HG02610 (cell line): ENCODE data around the gene ZDHHC8.

Source experiments
- ATAC-seq: cut with Tn5 transposase; IDR thresholded peaks from one replicate; pipeline ENCODE4 v1.9.1; 2021; ENCODE audit warnings: mild to moderate bottlenecking, moderate library complexity; ENCODE audit not compliant: unreplicated experiment

Gene ZDHHC8

GRCh38 chr22:20176421-20177085 is 44.9 kb downstream of the ZDHHC8 start:
- ATAC-seq, result no peak

DNA sequence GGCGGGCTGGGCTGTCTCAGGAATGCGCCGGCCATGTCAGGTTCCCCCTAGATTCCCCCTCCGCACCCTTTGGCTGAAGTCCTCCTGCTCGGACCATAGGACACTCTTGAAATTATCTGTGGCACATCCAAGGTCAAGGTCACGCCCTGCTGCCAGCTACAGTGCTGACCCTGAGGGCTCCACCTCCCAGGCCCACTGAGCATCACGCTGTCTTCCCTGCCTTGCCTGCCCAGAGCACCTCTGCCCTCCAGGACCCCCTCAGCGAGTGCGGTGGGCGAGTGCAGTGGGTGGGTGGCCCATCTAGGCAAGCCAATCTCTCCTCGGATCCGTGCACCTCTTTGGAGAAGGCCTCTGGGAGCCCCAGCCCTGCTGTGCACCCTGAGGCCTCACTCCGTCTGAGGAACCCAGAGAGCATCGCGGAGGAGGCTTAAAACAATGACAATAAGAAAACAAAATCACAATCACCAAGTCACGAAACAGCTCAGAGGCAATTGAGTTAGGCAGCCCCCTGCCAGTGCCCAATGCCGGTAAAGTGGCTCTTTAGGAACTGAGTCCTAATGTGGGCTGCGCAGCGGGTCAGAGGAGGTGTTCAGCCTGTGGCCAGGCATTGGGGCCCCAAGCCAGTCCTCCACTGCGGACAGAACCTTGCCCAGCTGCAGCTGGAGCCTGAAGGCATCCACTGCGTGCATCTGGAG is 45.8 kb downstream of the ZDHHC8 start:
- ATAC-seq, result no peak

- no peak for ATAC-seq
These were observed 46.7 kb downstream of the ZDHHC8 start for GRCh38 chr22:20178075-20178914.

GRCh38 chr22:20178915-20179227 is 47.3 kb downstream of the ZDHHC8 start:
- no peak for ATAC-seq

- ATAC-seq, result no peak
These were observed 48.0 kb downstream of the ZDHHC8 start for GRCh38 chr22:20179455-20180244.

DNA sequence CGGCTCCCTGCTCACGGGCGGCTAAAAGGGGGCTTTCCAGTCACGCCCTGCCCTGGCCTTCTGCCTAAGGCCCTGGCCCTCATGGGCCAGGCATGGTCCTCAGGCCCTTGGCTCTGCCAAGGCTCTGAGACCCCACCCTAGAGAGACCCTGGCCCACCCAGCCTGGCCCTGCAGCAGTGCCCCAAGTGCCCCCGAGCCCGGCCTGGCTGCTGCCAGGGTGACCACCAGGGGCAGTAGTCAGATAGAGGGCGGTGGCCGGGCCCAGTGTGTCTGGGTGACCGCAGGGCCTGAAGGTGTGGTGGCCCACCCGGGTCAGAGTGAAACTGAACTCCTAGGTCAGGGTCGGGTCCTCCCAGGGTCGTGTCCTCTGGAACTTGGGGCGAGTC is 48.6 kb downstream of the ZDHHC8 start:
- no peak for ATAC-seq

GRCh38 chr22:20180640-20181039 is 49.0 kb downstream of the ZDHHC8 start:
- no peak for ATAC-seq

DNA sequence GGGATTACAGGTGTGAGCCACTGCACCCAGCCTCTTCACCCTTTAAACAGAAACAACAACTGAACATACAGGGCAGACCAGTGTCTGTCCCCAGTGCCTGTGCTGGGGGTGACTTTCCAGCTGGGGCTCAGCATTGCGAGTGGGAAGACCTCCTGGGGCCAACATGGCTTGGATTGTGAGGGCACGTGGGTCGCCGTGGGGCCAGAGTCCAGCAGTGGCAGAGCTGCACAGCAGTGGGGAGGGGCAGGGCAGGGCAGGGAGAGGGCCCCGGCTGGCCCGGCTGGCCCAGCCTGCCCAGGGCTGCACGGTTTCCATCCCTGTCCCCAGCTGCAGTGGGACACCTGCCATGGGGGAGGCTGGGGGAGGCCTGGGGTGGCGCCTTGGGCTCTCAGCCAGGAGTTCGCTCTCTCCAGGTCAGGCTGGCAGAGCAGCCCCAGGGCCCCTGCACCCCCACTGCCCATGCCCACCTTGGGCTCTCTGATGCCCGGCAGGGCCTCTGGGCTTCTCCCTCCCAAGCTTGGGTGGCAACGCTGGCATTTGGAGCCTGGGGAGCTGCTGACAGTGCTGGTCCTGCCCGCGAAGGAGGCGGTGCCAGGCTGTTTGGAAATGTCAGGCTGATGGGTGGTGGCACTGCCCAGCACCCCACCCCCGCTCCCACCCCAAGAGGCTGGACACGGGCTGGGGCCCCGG is 49.7 kb downstream of the ZDHHC8 start:
- no peak for ATAC-seq

DNA sequence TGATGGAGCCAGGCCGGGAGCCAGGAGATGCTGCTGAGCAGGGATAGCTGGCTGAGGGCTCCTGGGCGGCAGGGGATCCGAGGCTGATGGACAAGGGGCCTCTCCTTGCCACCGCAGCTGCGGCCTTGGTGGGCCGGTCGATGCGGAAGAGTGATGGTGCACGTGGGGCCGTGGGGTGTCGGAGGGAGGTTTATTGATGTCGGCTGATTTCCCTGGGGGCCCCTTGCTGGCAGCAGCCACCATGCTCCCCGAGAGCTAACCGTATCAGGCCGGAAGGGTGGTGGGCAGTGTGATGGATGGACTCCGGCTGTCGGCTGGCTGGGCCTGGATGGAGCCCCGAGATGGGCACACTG is 50.3 kb downstream of the ZDHHC8 start:
- no peak for ATAC-seq

DNA sequence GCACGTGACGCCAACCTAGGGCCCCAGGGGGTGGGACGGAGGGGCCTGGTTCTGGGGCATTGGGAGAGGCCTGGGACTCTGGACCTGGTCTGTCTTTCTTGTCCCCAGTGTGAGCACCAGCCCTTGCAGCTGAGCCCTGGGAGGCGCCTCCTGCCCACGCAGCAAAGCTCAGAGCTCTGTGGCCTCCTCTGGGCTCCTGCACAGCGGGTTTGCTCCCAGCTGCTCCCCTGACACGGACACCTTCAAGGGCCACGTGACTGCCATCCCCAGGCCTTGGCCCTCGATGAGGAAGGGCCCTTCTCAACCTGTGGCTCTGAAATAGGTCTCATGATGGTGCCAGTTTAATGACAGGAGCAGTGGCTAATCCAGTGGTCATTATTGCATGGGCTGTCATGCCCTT is 50.8 kb downstream of the ZDHHC8 start:
- ATAC-seq, result no peak

DNA sequence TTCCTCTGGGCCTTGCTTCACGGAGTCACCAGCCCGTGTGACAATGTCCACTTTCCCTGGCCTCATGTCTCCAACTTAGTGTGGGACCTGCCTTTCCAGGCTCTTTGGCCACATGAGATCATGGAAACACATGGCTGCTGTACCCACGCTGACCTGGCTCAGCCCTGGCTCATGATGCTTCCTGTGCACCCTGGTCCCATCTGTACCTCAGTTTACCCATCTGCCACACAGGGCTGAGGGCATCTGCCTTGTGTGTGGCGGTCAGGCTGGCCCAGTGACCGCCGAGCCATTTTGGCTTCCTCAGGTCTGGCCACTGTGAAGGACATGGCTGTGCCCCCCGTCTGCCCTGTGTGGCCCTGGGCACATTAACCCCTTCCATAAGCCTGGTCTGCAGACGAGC is 51.5 kb downstream of the ZDHHC8 start:
- ATAC-seq, result no peak

DNA sequence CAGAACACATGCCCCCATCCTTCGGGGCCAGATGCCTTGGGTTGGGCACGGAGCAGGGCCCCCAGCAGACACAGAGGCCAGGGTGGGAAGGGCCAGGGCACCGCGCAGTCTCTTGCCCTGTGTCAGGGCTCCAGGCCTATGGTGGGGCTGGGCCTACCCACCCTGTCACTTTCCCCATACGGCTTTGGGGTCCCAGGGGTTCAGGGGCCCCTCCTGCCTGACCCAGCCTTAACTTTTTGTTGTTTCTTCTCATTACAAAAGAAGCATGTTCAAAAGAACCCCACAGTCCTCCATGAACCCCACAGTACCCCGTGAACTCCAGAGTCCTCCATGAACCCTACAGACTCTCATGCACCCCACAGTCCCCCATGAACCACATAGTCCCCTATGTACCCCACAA is 52.2 kb downstream of the ZDHHC8 start:
- ATAC-seq, result no peak

- no peak for ATAC-seq
These were observed 53.0 kb downstream of the ZDHHC8 start for GRCh38 chr22:20184501-20185165.

- ATAC-seq, result no peak
These were observed 54.1 kb downstream of the ZDHHC8 start for GRCh38 chr22:20185750-20186149.

- no peak for ATAC-seq
These were observed 54.7 kb downstream of the ZDHHC8 start for GRCh38 chr22:20186183-20186870.

GRCh38 chr22:20186871-20187546 is 55.4 kb downstream of the ZDHHC8 start:
- no peak for ATAC-seq

GRCh38 chr22:20187777-20188566 is 56.4 kb downstream of the ZDHHC8 start:
- ATAC-seq, result no peak

DNA sequence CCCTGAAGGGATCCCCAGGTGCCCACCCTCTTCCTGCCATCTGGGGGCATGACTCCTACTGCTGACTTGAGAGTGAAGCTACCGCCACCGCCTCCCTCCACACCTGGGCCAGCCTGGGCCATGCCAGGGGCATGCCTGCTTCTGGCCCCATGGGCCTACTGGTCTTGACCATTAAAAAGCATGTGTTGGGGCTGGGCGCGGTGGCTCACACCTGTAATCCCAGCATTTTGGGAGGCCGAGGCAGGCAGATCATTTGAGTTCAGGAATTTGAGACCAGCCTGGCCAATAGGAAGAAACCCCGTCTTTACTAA is 56.9 kb downstream of the ZDHHC8 start:
- ATAC-seq, result no peak
